Glutamatergic neuron (in vitro differentiated cells): Measurements from ENCODE around the gene PAX7. TPM values are rescaled to one million over a fixed set of nuclear protein-coding genes. Genes with fewer than 3 reads are reported as not detected.

Experiments used
- DNase-seq: peaks from one replicate; pipeline ENCODE4 v3.0.0; 2022
- H3K27ac Mint-ChIP-seq: one replicate; pipeline ENCODE4 v1.8.0; 2020; ENCODE audit warnings: mild to moderate bottlenecking, mixed read lengths, inconsistent platforms; ENCODE audit not compliant: unreplicated experiment
- H3K27me3 Mint-ChIP-seq: one replicate; pipeline ENCODE4 v1.8.0; 2020; ENCODE audit warnings: mild to moderate bottlenecking, moderate library complexity, mixed read lengths, inconsistent platforms; ENCODE audit not compliant: unreplicated experiment
- H3K36me3 Mint-ChIP-seq: one replicate; pipeline ENCODE4 v1.8.0; 2020; ENCODE audit warnings: mild to moderate bottlenecking, mixed read lengths, inconsistent platforms; ENCODE audit not compliant: unreplicated experiment
- H3K4me1 Mint-ChIP-seq: one replicate; pipeline ENCODE4 v1.8.0; 2020; ENCODE audit warnings: mild to moderate bottlenecking, low read depth, mixed read lengths, inconsistent platforms; ENCODE audit not compliant: unreplicated experiment
- H3K4me3 Mint-ChIP-seq: one replicate; pipeline ENCODE4 v1.8.0; 2020; ENCODE audit warnings: mild to moderate bottlenecking, mixed read lengths, inconsistent platforms; ENCODE audit not compliant: unreplicated experiment
- H3K9me3 Mint-ChIP-seq: one replicate; pipeline ENCODE4 v1.8.0; 2020; ENCODE audit warnings: mild to moderate bottlenecking, moderate library complexity, mixed read lengths, inconsistent platforms; ENCODE audit not compliant: unreplicated experiment
- total RNA-seq: library from RNA; stranded (reverse); fragmentation: NEBNext Ultra II Directional; extraction: Animal tissue kit (Norgen Biotek cat#: 25700); gene quantifications from one replicate; pipeline ENCODE4 v1.2.1, GENCODE V29; 2021; ENCODE audit not compliant: unreplicated experiment
- TF ChIP-seq, protein P1 (sequence below): fragments of 200-600 bp; sonication (generic); IDR thresholded peaks from one replicate; pipeline ENCODE4 v1.5.0; 2021; ENCODE audit not compliant: partially characterized antibody, unreplicated experiment

Gene PAX7
- total RNA-seq, 1 donor from 2014 or later, result 0.07 TPM

DNA sequence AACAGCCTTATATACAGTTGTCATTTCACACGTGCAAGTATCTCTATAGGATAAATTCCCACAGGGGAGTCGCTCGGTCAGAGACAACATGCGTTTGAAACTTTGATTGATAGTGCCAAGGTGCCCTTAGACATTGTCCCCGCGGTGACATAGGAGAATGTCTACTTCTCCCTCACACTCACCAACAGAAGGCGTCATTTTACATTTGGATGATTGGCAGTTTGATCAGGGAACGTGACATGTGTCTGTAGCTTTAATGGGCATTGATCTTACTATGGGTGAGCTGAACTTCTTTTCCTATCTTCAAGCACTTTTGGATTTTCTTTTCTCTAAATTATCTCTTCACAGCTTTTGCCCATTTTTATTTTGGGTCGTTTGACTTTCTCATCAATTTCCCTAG is 42.6 kb upstream of the PAX7 start:
- Mint-ChIP-seq H3K36me3 (no peaks in the 10 kb centered on the region), H3K9me3 (peaks cover 6% of the 10 kb centered on the region), H3K27ac (peak overlapping the region; percentile 64), H3K4me1 (peaks cover 35% of the 10 kb centered on the region), H3K27me3 (peaks cover 6% of the 10 kb centered on the region), H3K4me3 (no peak overlapping the region)
- DNase-seq, result no peak
- TF ChIP-seq, protein P1, sequence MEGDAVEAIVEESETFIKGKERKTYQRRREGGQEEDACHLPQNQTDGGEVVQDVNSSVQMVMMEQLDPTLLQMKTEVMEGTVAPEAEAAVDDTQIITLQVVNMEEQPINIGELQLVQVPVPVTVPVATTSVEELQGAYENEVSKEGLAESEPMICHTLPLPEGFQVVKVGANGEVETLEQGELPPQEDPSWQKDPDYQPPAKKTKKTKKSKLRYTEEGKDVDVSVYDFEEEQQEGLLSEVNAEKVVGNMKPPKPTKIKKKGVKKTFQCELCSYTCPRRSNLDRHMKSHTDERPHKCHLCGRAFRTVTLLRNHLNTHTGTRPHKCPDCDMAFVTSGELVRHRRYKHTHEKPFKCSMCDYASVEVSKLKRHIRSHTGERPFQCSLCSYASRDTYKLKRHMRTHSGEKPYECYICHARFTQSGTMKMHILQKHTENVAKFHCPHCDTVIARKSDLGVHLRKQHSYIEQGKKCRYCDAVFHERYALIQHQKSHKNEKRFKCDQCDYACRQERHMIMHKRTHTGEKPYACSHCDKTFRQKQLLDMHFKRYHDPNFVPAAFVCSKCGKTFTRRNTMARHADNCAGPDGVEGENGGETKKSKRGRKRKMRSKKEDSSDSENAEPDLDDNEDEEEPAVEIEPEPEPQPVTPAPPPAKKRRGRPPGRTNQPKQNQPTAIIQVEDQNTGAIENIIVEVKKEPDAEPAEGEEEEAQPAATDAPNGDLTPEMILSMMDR, result no peak

DNA sequence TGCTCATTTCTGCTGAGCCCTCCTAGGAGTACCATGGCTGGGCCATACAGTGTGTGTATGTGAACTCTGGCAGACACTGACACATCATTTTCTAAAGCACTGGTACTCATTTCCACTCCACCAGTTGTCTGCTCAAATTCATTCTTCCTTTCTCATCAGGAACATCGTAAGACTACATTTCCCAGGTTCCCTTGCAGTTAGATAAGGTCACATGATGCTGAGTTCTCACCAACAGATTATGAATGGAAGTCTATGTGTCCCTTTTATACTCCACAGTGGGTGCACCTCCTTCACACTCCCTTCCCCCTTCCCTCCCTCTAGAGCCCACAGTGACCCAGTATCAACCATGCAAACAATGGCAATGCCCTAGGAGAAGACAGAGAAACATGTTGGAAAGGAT is 38.3 kb upstream of the PAX7 start:
- Mint-ChIP-seq H3K27ac (no peak overlapping the region), H3K27me3 (peaks cover 4% of the 10 kb centered on the region)
- no peak for DNase-seq

DNA sequence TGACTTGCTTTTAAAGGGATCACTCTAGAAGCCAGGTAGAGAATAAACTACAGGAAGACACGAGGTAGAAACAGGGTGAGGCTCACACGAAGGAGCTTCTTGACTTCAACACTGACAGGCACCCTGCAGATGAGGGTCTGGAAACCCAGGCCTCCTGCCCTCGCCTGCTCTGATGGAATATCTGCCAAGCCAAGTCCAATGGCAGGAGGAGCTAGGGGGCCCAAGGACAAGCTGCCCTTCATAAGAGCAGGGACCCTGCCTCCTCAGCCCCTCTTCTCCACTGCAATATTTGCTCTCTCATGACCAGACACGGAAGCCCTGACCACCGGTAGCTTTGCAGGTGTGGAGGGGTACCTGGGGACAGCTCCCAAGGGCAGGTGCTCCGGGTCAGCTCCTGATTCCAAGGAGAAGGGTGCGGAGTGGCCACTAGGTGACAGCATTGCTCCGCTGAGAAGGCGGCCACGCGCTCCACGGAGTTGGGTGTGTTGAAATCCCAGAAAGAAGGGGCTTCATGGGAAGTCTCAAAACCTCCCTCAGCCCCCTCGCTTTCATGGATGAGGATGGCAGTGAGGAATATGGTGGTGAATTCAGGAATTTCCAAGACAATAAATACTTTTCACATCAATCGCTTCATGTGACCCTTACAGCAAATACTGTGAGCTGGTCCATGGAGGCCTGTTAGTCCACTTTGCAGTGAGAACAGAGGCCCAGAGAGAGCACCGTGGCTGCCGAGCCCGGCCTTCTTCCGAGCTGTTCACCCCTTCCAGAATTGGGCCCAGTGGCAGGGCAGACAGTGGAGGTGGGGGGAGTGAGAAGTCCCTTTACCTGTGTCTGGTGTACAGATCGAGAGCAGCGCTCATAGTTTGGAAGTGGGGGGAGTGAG is 33.2 kb upstream of the PAX7 start:
- peaks cover 5% of the 10 kb centered on the region for H3K27me3 Mint-ChIP-seq
- H3K9me3 Mint-ChIP-seq, result peaks cover 3% of the 10 kb centered on the region
- H3K27ac Mint-ChIP-seq, result no peak overlapping the region
- TF ChIP-seq, protein P1, result peak; percentile 89
- no peaks in the 10 kb centered on the region for H3K4me1 Mint-ChIP-seq
- no peaks in the 10 kb centered on the region for H3K36me3 Mint-ChIP-seq
- no peak overlapping the region for H3K4me3 Mint-ChIP-seq
- DNase-seq, result peak; percentile 84

More for the DNA sequence above, 38.3 kb upstream of the PAX7 start:
- Mint-ChIP-seq H3K4me1 (peaks cover 8% of the 10 kb centered on the region), H3K36me3 (no peaks in the 10 kb centered on the region), H3K9me3 (no peaks in the 10 kb centered on the region), H3K4me3 (no peak overlapping the region)
- TF ChIP-seq, protein P1, result no peak

DNA sequence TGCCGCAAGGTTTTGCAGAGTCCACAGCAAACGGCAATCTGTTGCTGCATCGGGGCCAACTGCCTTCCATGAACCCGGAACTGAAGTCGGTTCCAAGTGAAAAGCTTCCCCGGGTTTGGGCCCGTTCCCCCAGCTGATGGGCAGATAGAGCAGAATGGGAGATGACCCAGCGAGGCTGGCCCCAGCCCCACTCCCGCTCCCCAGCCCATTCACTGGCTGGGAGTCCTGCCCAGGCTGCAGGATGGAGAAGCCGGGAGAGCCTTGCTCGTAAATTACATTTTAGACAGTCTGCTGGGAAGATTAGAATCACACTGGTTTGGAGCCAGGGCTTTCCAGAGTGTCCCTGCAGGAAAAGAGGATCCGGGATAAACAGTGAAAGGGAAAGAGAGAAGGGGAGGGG is 31.6 kb upstream of the PAX7 start:
- DNase-seq, result no peak
- peaks cover 3% of the 10 kb centered on the region for H3K9me3 Mint-ChIP-seq
- no peak overlapping the region for H3K27ac Mint-ChIP-seq
- H3K4me3 Mint-ChIP-seq, result no peak overlapping the region
- TF ChIP-seq, protein P1, result no peak
- no peaks in the 10 kb centered on the region for H3K4me1 Mint-ChIP-seq
- H3K36me3 Mint-ChIP-seq, result no peaks in the 10 kb centered on the region
- H3K27me3 Mint-ChIP-seq, result peaks cover 1% of the 10 kb centered on the region

DNA sequence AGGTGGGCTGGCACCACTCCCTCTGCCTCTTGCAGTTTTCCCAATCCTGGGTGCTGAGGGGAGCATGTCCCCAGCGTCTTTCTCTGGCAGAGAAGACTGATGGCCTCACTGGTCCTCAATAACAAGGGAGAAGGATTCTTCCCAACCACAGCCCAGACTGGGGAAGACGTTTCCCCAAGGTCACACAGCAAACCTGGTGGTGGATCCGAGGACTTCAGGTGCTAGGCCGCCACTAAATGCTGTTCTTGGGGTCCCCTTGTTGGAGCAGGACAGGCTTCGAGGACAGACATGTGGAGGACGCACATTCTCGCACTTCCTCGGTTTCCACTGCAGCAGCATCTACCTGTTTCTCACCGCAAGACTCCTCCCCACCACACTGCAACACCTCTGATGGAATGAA is 30.9 kb upstream of the PAX7 start:
- no peaks in the 10 kb centered on the region for H3K4me1 Mint-ChIP-seq
- peaks cover 3% of the 10 kb centered on the region for H3K9me3 Mint-ChIP-seq
- no peak overlapping the region for H3K27ac Mint-ChIP-seq
- no peak overlapping the region for H3K4me3 Mint-ChIP-seq
- no peak for DNase-seq
- H3K36me3 Mint-ChIP-seq, result no peaks in the 10 kb centered on the region
- H3K27me3 Mint-ChIP-seq, result peaks cover 1% of the 10 kb centered on the region
- TF ChIP-seq, protein P1, result peak; percentile 55
